BJ (cell line): ENCODE data around the gene PROX1. TPM values are rescaled to one million over a fixed set of nuclear protein-coding genes. Genes with fewer than 3 reads are reported as not detected.
"Not testable (repeated sequence)": the region's sequence is repeated elsewhere in the genome, so short reads cannot be mapped to it uniquely, and the experiment has no call there.

Source experiments
- CTCF ChIA-PET: fragments of 350-600 bp; formaldehyde crosslinking; extraction: SDS; loops from one replicate; lab custom pipeline; 2021; ENCODE audit warnings: antibody characterized with exemption, inconsistent platforms; lab: Yijun Ruan, JAX
- POLR2A ChIA-PET: fragments of 300-600 bp; sonication (Branson Sonifier 250); formaldehyde crosslinking; extraction: SDS; loops from one replicate; lab custom pipeline; 2021; ENCODE audit warnings: antibody characterized with exemption; lab: Charles Lee
- DNase-seq: peaks from one replicate; pipeline ENCODE4 v3.0.0-alpha.2; 2011; ENCODE audit warnings: low read depth
- H3K27me3 ChIP-seq: 2 replicates; pipeline ENCODE4 v1.6.0; 2011; ENCODE audit warnings: low read length; ENCODE audit not compliant: control insufficient read depth, insufficient read depth
- H3K36me3 ChIP-seq: 2 replicates; pipeline ENCODE4 v1.5.1; 2011; ENCODE audit warnings: low read length; ENCODE audit not compliant: control insufficient read depth, insufficient read depth
- H3K4me3 ChIP-seq: 2 replicates; pipeline ENCODE4 v1.5.1; 2011; ENCODE audit warnings: low read depth, mild to moderate bottlenecking, control low read depth, low read length
- polyA plus RNA-seq: library from polyadenylated mRNA; depleted of rRNA; stranded (reverse); fragments of >200 nt; gene quantifications from 2 replicates; pipeline ENCODE4 v1.2.3, GENCODE V29; 2011
- TF ChIP-seq, protein P1 (sequence below): IDR thresholded peaks from 2 replicates; pipeline ENCODE4 v1.5.1; 2011; ENCODE audit warnings: low read depth, mild to moderate bottlenecking, control low read depth, inconsistent platforms, low read length, moderate library complexity; ENCODE audit not compliant: insufficient read depth

Gene PROX1
- polyA plus RNA-seq, 1 experiment: 0.11 TPM

DNA sequence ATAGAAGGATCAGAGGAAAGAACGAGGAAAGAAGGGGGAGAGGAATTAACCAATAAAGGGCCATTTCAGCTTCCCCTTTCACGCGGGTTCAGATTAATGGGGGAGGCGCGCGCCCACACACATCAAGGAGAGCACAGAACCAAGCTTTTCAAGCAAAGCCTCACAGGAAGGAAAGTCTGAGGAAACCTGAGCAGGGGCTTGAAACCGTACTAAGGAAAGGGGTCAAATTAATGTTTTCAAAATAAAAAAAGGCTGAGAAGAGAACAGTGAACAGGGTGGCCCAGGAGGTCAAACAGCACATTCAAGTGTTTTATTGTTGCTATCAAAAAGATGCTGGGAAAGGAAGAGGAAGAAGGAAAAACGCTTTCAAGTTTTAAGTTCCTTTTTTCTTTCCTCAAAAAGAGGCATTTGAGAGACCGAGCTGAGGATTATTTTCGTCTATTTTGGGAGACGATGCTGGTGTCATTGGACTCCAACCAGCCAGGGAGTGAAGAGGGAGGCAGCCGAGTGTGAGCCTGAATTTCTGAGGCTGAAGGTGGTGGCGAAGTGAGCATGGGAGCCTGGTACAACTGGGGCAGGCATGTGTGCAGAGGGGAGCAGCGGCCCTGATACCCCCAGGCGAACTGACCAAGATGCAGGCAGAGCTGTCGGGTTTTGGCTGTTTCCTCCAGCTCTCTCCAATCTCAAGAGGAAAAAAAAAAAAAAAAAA is 88.4 kb downstream of the PROX1 start:
- H3K36me3 ChIP-seq: no peaks in the 10 kb centered on the region
- H3K4me3 ChIP-seq: no peak overlapping the region
- TF ChIP-seq, protein P1, sequence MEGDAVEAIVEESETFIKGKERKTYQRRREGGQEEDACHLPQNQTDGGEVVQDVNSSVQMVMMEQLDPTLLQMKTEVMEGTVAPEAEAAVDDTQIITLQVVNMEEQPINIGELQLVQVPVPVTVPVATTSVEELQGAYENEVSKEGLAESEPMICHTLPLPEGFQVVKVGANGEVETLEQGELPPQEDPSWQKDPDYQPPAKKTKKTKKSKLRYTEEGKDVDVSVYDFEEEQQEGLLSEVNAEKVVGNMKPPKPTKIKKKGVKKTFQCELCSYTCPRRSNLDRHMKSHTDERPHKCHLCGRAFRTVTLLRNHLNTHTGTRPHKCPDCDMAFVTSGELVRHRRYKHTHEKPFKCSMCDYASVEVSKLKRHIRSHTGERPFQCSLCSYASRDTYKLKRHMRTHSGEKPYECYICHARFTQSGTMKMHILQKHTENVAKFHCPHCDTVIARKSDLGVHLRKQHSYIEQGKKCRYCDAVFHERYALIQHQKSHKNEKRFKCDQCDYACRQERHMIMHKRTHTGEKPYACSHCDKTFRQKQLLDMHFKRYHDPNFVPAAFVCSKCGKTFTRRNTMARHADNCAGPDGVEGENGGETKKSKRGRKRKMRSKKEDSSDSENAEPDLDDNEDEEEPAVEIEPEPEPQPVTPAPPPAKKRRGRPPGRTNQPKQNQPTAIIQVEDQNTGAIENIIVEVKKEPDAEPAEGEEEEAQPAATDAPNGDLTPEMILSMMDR: no peak
- POLR2A ChIA-PET: no interaction called here
- CTCF ChIA-PET: no interaction called here
- H3K27me3 ChIP-seq: no peaks in the 10 kb centered on the region
- no peak for DNase-seq

DNA sequence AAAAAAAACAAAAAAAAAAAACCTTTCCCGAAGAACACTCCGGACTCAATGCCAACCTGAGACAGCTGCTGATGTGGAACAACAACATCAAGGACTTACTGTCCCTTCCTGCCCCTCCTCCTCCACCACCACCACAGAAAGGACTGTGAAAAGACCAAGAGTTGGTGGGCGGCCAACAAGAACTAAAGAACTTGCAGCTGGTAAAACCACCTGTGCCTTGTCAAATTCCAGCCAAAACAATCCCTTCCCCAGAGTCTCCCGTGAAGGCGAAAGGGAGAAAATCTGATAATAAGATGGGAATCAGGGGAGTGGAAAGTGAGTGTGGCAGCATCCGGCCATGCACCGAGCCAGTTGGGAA is 88.9 kb downstream of the PROX1 start:
- Histone ChIP-seq H3K36me3 (no peaks in the 10 kb centered on the region), H3K27me3 (no peaks in the 10 kb centered on the region), H3K4me3 (no peak overlapping the region)
- CTCF ChIA-PET: no interaction called here
- DNase-seq: no peak
- TF ChIP-seq, protein P1: no peak
- POLR2A ChIA-PET: no interaction called here

DNA sequence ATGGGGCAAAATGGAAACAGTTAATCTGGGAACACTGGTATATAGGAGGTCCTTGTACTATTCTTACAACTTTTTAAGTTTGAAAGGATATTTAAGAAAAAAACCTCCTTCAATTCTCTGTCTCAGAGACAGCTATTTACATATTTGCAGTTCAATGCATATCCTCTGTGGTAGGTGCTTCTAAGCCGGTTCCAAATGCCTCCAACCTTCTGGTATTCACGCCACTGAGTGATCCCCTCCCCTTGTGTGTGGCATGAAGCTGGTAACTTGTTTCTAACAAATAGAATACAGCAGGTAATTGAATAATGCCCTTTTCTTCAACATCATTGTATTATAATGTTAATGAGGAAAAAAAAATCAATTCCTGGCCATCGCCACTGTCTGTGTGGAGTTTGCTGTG is 91.2 kb downstream of the PROX1 start:
- Histone ChIP-seq H3K36me3 (no peaks in the 10 kb centered on the region), H3K4me3 (no peak overlapping the region), H3K27me3 (no peaks in the 10 kb centered on the region)
- ChIA-PET POLR2A (no interaction called here), CTCF (no interaction called here)
- DNase-seq: no peak
- TF ChIP-seq, protein P1: no peak

DNA sequence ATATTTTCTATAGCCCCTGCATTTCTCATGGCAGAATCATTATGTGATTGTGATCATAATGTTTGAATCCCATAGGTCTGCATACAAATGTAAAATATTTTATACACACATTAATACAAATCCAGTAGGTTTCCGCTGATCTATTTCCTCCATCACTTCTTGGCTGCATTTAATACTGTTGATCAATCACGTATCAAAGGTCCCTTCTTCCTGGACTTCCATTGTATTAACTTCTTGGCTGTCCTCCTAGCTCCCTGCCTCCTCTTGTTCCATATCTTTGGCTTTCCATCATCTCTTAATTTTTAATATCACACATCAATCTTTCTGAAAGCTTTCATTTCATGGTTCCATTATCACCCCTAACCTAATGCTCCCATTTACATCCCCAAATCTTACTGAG is 97.6 kb downstream of the PROX1 start:
- no peak for DNase-seq
- POLR2A ChIA-PET: no interaction called here
- Histone ChIP-seq H3K36me3 (no peaks in the 10 kb centered on the region), H3K4me3 (no peak overlapping the region), H3K27me3 (no peaks in the 10 kb centered on the region)
- CTCF ChIA-PET: no interaction called here
- TF ChIP-seq, protein P1: no peak

DNA sequence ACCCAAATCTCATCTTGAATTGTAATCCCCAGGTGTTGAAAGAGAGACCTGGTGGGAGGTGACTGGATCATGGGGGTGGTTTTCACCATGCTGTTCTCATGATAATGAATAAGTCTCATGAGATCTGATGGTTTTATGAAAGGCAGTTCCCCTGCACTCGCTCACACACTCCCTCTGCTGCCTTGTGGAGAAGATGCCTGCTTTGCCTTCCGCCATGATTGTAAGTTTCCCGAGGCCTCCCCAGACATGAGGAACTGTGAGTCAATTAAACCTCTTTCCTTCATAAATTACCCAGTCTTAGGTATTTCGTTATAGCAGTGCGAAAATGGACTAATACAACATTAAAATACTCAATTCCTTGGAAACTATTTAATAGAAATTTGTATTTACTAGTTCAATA is 99.2 kb downstream of the PROX1 start:
- TF ChIP-seq, protein P1: no peak
- Histone ChIP-seq H3K27me3 (no peaks in the 10 kb centered on the region), H3K36me3 (no peaks in the 10 kb centered on the region), H3K4me3 (no peak overlapping the region)
- DNase-seq: no peak
- ChIA-PET CTCF (no interaction called here), POLR2A (no interaction called here)

DNA sequence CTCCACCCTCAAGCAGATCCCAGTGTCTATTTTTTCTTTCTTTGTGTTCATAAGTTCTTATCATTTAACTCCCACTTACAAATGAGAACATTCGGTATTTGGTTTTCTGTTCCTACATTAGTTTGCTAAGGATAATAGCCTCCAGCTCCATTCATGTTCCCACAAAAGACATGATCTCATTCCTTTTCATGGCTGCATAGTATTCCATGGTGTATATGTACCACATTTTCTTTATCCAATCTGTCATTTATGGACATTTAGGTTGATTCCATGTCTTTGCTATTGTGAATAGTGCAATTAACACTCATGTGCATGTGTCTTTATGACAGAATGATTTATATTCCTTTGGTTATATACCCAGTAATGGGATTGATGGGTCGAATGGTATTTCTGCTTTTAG is 101.2 kb downstream of the PROX1 start:
- POLR2A ChIA-PET, CTCF ChIA-PET, H3K27me3 ChIP-seq, H3K4me3 ChIP-seq, DNase-seq, H3K36me3 ChIP-seq: not testable (repeated sequence)
